ENCODE results near the gene UBTD1.

DNA sequence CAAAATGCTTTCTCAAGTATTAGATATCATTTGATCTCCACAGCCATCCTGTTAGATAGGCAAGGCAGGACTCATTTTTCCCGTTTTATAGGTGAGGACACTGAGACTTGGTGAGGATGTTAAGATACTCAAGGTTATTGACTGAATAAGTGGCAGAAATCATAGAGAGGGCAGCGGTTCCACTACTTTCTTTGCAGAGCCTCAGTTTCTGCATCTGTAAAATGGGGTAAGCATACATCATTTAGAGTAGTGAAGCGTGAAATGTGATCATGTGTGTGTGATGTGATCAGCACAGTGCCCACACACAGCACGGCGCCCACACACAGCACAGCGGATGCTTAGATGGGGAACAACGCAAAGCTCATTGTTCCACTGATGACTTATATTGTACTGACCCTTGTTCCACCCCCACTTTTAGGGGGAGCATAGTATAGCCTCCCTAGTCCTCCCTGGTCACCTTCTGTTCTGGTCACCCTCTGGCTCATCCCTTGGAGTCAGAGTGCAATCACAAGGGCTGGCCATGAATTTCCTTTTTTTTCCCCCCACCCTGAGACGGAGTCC lies 10.5 kb downstream of the UBTD1 start:
- TF ChIP-seq, protein P1, sequence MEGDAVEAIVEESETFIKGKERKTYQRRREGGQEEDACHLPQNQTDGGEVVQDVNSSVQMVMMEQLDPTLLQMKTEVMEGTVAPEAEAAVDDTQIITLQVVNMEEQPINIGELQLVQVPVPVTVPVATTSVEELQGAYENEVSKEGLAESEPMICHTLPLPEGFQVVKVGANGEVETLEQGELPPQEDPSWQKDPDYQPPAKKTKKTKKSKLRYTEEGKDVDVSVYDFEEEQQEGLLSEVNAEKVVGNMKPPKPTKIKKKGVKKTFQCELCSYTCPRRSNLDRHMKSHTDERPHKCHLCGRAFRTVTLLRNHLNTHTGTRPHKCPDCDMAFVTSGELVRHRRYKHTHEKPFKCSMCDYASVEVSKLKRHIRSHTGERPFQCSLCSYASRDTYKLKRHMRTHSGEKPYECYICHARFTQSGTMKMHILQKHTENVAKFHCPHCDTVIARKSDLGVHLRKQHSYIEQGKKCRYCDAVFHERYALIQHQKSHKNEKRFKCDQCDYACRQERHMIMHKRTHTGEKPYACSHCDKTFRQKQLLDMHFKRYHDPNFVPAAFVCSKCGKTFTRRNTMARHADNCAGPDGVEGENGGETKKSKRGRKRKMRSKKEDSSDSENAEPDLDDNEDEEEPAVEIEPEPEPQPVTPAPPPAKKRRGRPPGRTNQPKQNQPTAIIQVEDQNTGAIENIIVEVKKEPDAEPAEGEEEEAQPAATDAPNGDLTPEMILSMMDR (IDR thresholded peaks at IDR 0.05): no peak
- TF ChIP-seq POLR2A (IDR thresholded peaks at IDR 0.05) (no peak), EP300 (IDR thresholded peaks at IDR 0.05) (no peak), POLR2AphosphoS5 (IDR thresholded peaks at IDR 0.05) (no peak)
